ENCODE data around the gene SLC25A25.
"Not testable (repeated sequence)": the region's sequence is repeated elsewhere in the genome, so short reads cannot be mapped to it uniquely, and the experiment has no call there.

Gene SLC25A25

DNA sequence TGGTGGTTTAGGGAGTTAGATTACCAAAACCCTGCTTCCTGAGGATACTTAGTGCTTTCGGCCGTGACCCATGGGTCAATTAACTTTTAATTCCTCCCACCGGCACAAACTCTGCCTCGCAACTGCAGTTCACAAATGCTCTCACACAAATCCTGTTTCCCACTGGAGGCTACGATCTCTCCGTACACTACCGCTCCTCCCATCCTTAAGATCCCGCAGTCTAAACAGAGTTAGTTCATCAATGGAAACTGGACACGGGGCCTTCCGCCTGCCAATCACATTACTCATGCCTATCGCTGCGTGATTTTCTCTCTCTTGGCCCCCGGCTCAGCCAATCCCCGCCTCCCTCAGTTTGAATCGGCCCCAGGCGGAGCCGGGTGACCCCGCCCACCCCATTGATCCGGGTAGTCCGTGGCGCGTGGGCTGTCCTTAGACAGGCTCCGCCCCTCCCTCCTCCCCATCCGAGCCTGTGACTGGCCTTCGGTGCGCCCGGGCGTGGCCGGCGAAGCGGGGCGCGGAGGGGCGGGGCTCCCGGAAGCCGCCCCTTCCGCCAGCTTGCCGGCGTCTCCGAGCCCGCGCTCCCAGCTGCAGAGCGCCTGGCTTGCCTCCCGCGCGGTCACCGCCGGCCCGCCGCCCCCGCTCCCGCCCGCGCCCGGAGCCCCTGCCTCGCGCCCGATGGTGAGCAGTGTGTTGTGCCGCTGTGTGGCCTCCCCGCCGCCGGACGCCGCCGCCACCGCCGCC is at the start of gene SLC25A25:
Gene SLC25A25, plus strand, starts transcription at position 588 of the 741 bp plus-strand sequence. Its CDS starts 88 bp downstream, at position 676.
- in situ Hi-C loops (cut with MboI; ENCODE audit: low sequenced_read_pairs) = no loop called here

GRCh38 chr9:128020692-128021091 is 47.3 kb upstream of the SLC25A25 start:
- in situ Hi-C loops (cut with MboI; ENCODE audit: low sequenced_read_pairs) = no loop called here

DNA sequence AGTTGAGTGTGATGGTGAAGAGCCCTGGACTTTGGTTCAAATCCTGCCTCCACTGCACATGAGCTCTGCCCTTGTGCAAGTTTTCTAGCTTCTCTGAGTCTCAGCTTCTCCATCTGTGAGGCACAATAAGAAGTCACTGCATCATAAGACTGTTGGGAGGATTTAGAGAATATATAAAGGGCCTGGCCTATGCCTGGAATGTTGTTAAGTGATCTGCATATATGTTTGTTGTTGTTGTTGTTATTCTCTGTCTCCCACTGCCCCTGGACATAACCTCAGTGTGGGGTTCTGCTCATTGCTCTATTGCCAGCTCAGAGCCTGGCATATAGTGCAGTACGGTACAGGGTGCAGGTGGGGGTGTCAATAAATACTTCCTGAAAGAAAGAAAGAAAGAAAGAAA is 46.9 kb upstream of the SLC25A25 start:
- in situ Hi-C loops (cut with MboI; ENCODE audit: low sequenced_read_pairs) = no loop called here

GRCh38 chr9:128022886-128023285 is 45.1 kb upstream of the SLC25A25 start:
- in situ Hi-C loops (cut with MboI; ENCODE audit: low sequenced_read_pairs) = no loop called here

DNA sequence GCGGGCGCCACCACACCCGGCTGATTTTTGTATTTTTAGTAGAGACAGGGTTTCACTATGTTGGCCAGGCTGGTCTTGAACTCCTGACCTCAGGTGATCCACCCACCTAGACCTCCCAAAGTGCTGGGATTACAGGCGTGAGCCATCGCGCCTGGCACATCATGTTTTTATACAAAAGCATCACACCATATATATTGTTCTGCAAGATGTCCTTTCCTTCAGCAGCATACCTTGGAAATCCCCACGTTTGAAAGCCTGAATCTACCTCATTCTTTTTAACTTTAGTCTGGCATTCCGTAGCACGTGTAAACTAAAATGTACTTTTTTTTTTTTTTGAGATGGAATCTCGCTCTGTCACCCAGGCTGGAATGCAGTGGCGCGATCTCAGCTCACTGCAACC is 44.4 kb upstream of the SLC25A25 start:
- in situ Hi-C loops (cut with MboI; ENCODE audit: low sequenced_read_pairs) = not testable (repeated sequence)

DNA sequence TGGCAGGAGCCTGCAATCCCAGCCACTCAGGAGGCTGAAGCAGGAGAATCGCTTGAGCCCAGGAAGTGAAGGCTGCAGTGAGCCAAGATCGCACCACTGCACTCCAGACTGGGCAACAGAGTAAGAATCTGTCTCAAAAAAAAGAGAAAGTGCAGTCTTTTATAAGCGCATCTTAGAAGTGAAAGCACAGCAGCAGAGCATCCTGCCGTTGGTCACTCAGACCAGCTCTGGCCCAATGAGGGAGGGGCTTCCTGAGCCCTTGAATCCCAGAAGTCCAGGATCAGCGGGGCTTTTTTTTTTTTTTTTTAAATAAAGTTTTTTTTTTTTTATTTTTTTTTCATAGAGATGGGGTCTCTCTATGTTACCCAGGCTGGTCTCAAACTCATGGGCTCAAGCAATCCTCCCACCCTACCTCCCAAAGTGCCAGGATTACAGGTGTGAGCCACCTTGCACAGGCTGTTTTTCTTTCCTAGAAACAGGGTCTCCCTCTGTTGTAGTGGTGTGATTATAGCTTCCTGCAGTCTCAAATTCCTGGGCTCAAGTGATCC is 43.2 kb upstream of the SLC25A25 start:
- in situ Hi-C loops (cut with MboI; ENCODE audit: low sequenced_read_pairs) = no loop called here

GRCh38 chr9:128025736-128026135 is 42.3 kb upstream of the SLC25A25 start:
- in situ Hi-C loops (cut with MboI; ENCODE audit: low sequenced_read_pairs) = no loop called here

DNA sequence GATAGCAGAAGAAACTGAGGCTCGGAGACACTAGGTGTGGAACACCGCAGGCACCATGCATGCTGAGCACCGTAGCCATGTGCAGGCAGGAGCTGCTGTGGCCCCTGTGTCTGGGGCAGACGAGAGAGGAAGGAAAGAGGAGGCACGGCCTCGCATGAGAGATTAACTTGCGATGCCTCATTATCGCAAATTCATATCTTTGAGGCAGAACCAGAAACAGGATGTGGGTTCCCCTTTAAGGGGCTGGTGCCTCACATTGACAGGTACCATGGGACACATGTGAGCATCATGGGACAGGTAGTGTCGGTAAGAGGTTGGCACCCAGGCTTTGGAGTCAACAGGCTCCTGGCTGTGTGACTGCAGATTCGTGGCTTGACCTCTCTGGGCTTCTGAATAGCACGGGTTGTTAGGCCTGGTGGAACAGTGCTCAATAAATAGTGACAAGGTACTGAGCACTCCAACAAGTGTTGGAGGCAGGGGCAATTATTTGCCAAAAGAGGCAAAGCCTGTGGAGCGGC is 41.7 kb upstream of the SLC25A25 start:
- in situ Hi-C loops (cut with MboI; ENCODE audit: low sequenced_read_pairs) = no loop called here

GRCh38 chr9:128026773-128027541 is 41.1 kb upstream of the SLC25A25 start:
- in situ Hi-C loops (cut with MboI; ENCODE audit: low sequenced_read_pairs) = no loop called here

- in situ Hi-C loops (cut with MboI; ENCODE audit: low sequenced_read_pairs) = no loop called here
These were observed 40.3 kb upstream of the SLC25A25 start for GRCh38 chr9:128027705-128028104.

GRCh38 chr9:128033609-128034008 is 34.4 kb upstream of the SLC25A25 start:
- in situ Hi-C loops (cut with MboI; ENCODE audit: low sequenced_read_pairs) = loop anchor here (5.0 kb wide), 1 partner anchor 76 kb away; no protein-coding TSS in a partner anchor

GRCh38 chr9:128034821-128035652 is 33.0 kb upstream of the SLC25A25 start:
- in situ Hi-C loops (cut with MboI; ENCODE audit: low sequenced_read_pairs) = loop anchor here (5.0 kb wide), 1 partner anchor 78 kb away; no protein-coding TSS in a partner anchor

- in situ Hi-C loops (cut with MboI; ENCODE audit: low sequenced_read_pairs) = not testable (repeated sequence)
These were observed 31.5 kb upstream of the SLC25A25 start for GRCh38 chr9:128036522-128036921.

- in situ Hi-C loops (cut with MboI; ENCODE audit: low sequenced_read_pairs) = not testable (repeated sequence)
These were observed 27.2 kb upstream of the SLC25A25 start for GRCh38 chr9:128040783-128041182.

DNA sequence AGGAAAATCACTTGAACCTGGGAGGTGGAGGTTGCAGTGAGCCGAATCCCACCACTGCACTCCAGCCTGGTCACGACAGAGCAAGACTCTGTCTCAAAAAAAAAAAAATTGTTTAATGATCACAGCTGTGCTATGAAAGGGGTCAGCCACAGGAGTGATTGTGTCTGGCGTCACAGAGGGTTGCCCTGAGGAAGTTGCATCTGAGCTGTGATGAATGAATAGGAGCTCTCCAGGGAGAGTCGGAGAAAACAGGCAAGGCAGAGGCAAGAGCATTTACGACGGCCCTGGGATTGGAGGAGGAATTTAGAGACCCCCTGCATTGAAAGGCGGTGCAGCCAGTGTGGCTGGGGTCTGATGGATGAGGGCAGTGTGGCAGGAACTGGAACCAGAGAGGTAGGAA is 26.0 kb upstream of the SLC25A25 start:
- in situ Hi-C loops (cut with MboI; ENCODE audit: low sequenced_read_pairs) = no loop called here

- in situ Hi-C loops (cut with MboI; ENCODE audit: low sequenced_read_pairs) = no loop called here
These were observed 24.6 kb upstream of the SLC25A25 start for GRCh38 chr9:128043467-128043868.

GRCh38 chr9:128045409-128045808 is 22.6 kb upstream of the SLC25A25 start:
- in situ Hi-C loops (cut with MboI; ENCODE audit: low sequenced_read_pairs) = not testable (repeated sequence)

- in situ Hi-C loops (cut with MboI; ENCODE audit: low sequenced_read_pairs) = no loop called here
These were observed 22.2 kb upstream of the SLC25A25 start for GRCh38 chr9:128045831-128046230.

GRCh38 chr9:128047231-128047630 is 20.8 kb upstream of the SLC25A25 start:
- in situ Hi-C loops (cut with MboI; ENCODE audit: low sequenced_read_pairs) = no loop called here

GRCh38 chr9:128048663-128049062 is 19.4 kb upstream of the SLC25A25 start:
- in situ Hi-C loops (cut with MboI; ENCODE audit: low sequenced_read_pairs) = no loop called here

GRCh38 chr9:128049843-128050242 is 18.2 kb upstream of the SLC25A25 start:
- in situ Hi-C loops (cut with MboI; ENCODE audit: low sequenced_read_pairs) = no loop called here

All from HL-60/S4 (cell line).